ENCODE measurements around the gene CR1L. TPM values are rescaled to one million over a fixed set of nuclear protein-coding genes. Genes with fewer than 3 reads are reported as not detected.

Gene CR1L
- total and polyA plus RNA-seq, 2 of the 8 experiments (the other 6 are each of a cell fraction or from before 2014, with no cell fraction given) = 0.39 TPM; not detected in 1

GRCh38 chr1:207603777-207604176, 41.2 kb upstream of the CR1L start:
- no peak overlapping the region for H2BK120ac ChIP-seq (replicated peaks; ENCODE audit: low read depth, low read length)
- H3K27ac ChIP-seq (ENCODE audit: low read depth, low read length) = no peak overlapping the region
- H3K79me2 ChIP-seq (ENCODE audit: control insufficient read depth in 1 of 2, insufficient read depth in 2 of 2, low read length in 2 of 2) = no peaks in the 10 kb centered on the region
- H3K4ac ChIP-seq (replicated peaks; ENCODE audit: insufficient read length, low read depth, low read length) = no peak overlapping the region
- no peak overlapping the region for H3K18ac ChIP-seq (ENCODE audit: extremely low read depth, low read length)
- H3K27me3 ChIP-seq (replicated peaks in 1 of 4; ENCODE audit: control insufficient read depth in 3 of 4, extremely low read depth in 1 of 4, insufficient read depth in 3 of 4, low read length in 3 of 4) = no peaks in the 10 kb centered on the region
- H3K9me3 ChIP-seq (ENCODE audit: insufficient read depth in 2 of 2, low read depth in 1 of 2, low read length in 1 of 2) = no peaks in the 10 kb centered on the region
- no peak overlapping the region for H3K23ac ChIP-seq (ENCODE audit: insufficient read length)
- H3K14ac ChIP-seq (ENCODE audit: insufficient read length) = no peak overlapping the region
- no peaks in the 10 kb centered on the region for H4K20me1 ChIP-seq (replicated peaks in 1 of 2; ENCODE audit: control insufficient read depth in 1 of 2, insufficient read depth in 2 of 2, low read length in 2 of 2)
- 85% methylated on average over 6 of the region's 6 CpGs; no CpG with 5 or more reads in 1 of the 2 experiments for WGBS, 2 experiments (ENCODE audit: extremely low coverage in 1 of 2, insufficient coverage in 1 of 2, insufficient read length in 1 of 2, insufficient replicate concordance in 2 of 2, low coverage in 1 of 2, low lambda C conversion rate in 2 of 2, missing lambda C conversion rate in 1 of 2)
- H3K36me3 ChIP-seq (ENCODE audit: control insufficient read depth in 2 of 4, insufficient read depth in 4 of 4, low read length in 3 of 4) = no peaks in the 10 kb centered on the region
- no peaks in the 10 kb centered on the region for H3K4me1 ChIP-seq (replicated peaks in 1 of 4; ENCODE audit: control insufficient read depth in 3 of 4, insufficient read depth in 4 of 4, low read length in 3 of 4)
- H2AFZ ChIP-seq (ENCODE audit: low read length) = 0 out of 2 replicates have a peak overlapping the region, but pooled peaks have one; percentile 38
- no peak overlapping the region for H3K4me2 ChIP-seq (ENCODE audit: insufficient read depth in 1 of 2, low read depth in 2 of 2, low read length in 2 of 2)
- no peak overlapping the region for H4K91ac ChIP-seq (replicated peaks; ENCODE audit: insufficient read length, low read length)
- H3K23me2 ChIP-seq (ENCODE audit: low read depth, low read length) = no peaks in the 10 kb centered on the region
- H2BK12ac ChIP-seq (ENCODE audit: low read depth, low read length) = no peak overlapping the region
- H4K5ac ChIP-seq (ENCODE audit: insufficient read length, low read depth, low read length) = no peak overlapping the region
- H2BK5ac ChIP-seq (ENCODE audit: low read depth, low read length) = no peak overlapping the region
- no peak overlapping the region for H2AK5ac ChIP-seq (ENCODE audit: low read depth, low read length)
- H3K4me3 ChIP-seq (ENCODE audit: extremely low read depth in 1 of 4, insufficient read depth in 2 of 4, low read depth in 3 of 4, low read length in 4 of 4) = no peak overlapping the region
- no peak overlapping the region for H4K8ac ChIP-seq (ENCODE audit: extremely low read depth, insufficient read depth, low read length)
- FAIRE-seq (no peak), DNase-seq (ENCODE audit: low read depth in 1 of 2, low spot score in 2 of 2) (no peak)
- H2BK15ac ChIP-seq (ENCODE audit: low read length) = no peak overlapping the region
- no peak overlapping the region for H3K9ac ChIP-seq (replicated peaks in 1 of 4; ENCODE audit: extremely low read depth in 1 of 4, low read depth in 3 of 4, low read length in 3 of 4)
- no peak overlapping the region for H2BK20ac ChIP-seq (ENCODE audit: low read length)
- POLR2A ChIA-PET (ENCODE audit: partially characterized antibody) = no interaction called here
- no peaks in the 10 kb centered on the region for H3K79me1 ChIP-seq (ENCODE audit: low read depth, low read length)
- H3K56ac ChIP-seq (replicated peaks; ENCODE audit: insufficient read length, low read depth, low read length) = no peak overlapping the region
- CTCF ChIA-PET (ENCODE audit: partially characterized antibody) = interaction anchor here (0.6 to 10.6 kb wide), 4 partner anchors 11 to 534 kb away, joined by 3 to 77 read pairs (median 4); no protein-coding TSS in a partner anchor
- TF ChIP-seq POU5F1 (IDR thresholded peaks at IDR 0.05; ENCODE audit: low read depth, low read length) (no peak), MAX (IDR thresholded peaks at IDR 0.05) (no peak), HDAC6 (IDR thresholded peaks at IDR 0.05; ENCODE audit: low read depth, low read length) (no peak), YY1 (IDR thresholded peaks at IDR 0.05; ENCODE audit: low read depth, low read length) (no peak), RFX5 (IDR thresholded peaks at IDR 0.05; ENCODE audit: borderline replicate concordance, low read depth, low read length) (no peak), GTF2F1 (IDR thresholded peaks at IDR 0.05; ENCODE audit: borderline replicate concordance, low read depth, low read length) (no peak), SRF (IDR thresholded peaks at IDR 0.05; ENCODE audit: low read depth, low read length) (no peak), KDM1A (IDR thresholded peaks at IDR 0.05; ENCODE audit: borderline replicate concordance, low read length) (no peak), MAFK (IDR thresholded peaks at IDR 0.05; ENCODE audit: low read depth, low read length) (no peak), SP2 (IDR thresholded peaks at IDR 0.05; ENCODE audit: low read length) (no peak), HDAC2 (IDR thresholded peaks at IDR 0.05; ENCODE audit: borderline replicate concordance in 1 of 2, low read depth in 2 of 2, low read length in 2 of 2) (no peak)
- TF ChIP-seq, protein P1, sequence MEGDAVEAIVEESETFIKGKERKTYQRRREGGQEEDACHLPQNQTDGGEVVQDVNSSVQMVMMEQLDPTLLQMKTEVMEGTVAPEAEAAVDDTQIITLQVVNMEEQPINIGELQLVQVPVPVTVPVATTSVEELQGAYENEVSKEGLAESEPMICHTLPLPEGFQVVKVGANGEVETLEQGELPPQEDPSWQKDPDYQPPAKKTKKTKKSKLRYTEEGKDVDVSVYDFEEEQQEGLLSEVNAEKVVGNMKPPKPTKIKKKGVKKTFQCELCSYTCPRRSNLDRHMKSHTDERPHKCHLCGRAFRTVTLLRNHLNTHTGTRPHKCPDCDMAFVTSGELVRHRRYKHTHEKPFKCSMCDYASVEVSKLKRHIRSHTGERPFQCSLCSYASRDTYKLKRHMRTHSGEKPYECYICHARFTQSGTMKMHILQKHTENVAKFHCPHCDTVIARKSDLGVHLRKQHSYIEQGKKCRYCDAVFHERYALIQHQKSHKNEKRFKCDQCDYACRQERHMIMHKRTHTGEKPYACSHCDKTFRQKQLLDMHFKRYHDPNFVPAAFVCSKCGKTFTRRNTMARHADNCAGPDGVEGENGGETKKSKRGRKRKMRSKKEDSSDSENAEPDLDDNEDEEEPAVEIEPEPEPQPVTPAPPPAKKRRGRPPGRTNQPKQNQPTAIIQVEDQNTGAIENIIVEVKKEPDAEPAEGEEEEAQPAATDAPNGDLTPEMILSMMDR (IDR thresholded peaks at IDR 0.05; ENCODE audit: control extremely low read depth in 1 of 3, insufficient read depth in 1 of 3, low read depth in 1 of 3, low read length in 3 of 3) = no peak
